GM12878 (cell line): ENCODE data around the gene IL1RAP. TPM values are rescaled to one million over a fixed set of nuclear protein-coding genes. Genes with fewer than 3 reads are reported as not detected.
"Not testable (repeated sequence)": the region's sequence is repeated elsewhere in the genome, so short reads cannot be mapped to it uniquely, and the experiment has no call there.

Source experiments
- ATAC-seq: fragments of 200-7000 bp; cut with Tn5 transposase; 3 replicates; pipeline ENCODE4 v1.9.1; 2020; ENCODE audit warnings: mild to moderate bottlenecking, moderate library complexity
- BruUV-seq: library from RNA; stranded (reverse); fragments of 400-500 nt; replicated peaks from 2 replicates; lab custom pipeline; 2021; lab: Mats Ljungman, UMichigan
- CTCF ChIA-PET: fragments of 300-600 bp; sonication (Branson Sonifier 250); formaldehyde crosslinking; extraction: SDS; loops from one replicate; lab custom pipeline; 2021; ENCODE audit warnings: inconsistent platforms; lab: Yijun Ruan, JAX
- POLR2A ChIA-PET: fragments of 350-600 bp; formaldehyde crosslinking; extraction: SDS; loops from one replicate; lab custom pipeline; 2021; ENCODE audit warnings: inconsistent platforms; lab: Charles Lee
- RAD21 ChIA-PET: fragments of 300-600 bp; sonication (Branson Sonifier 250); formaldehyde crosslinking; loops from one replicate; lab custom pipeline; 2023; ENCODE audit warnings: antibody characterized with exemption; ENCODE audit not compliant: unreplicated experiment; lab: Charles Lee
- SMC1A ChIA-PET: fragments of 300-600 bp; sonication (Branson Sonifier 250); formaldehyde crosslinking; loops from one replicate; lab custom pipeline; 2023; ENCODE audit not compliant: unreplicated experiment, uncharacterized antibody; lab: Charles Lee
- DNase-seq: peaks from one replicate; pipeline ENCODE4 v3.0.0-alpha.2; 2011; ENCODE audit warnings: low read depth, low spot score
- FAIRE-seq: peaks from 3 replicates; lab custom pipeline; 2011; peaks lifted over from hg19 to GRCh38; lab: Jason Lieb, UNC
- H2AFZ ChIP-seq: 2 replicates; pipeline ENCODE4 v1.6.0; 2011; ENCODE audit warnings: low read depth, low read length, control low read depth; ENCODE audit not compliant: control insufficient read depth
- H3K27ac ChIP-seq: 2 replicates; pipeline ENCODE4 v1.5.1; 2011; ENCODE audit warnings: control low read depth; ENCODE audit not compliant: control insufficient read depth, insufficient read depth
- H3K27me3 ChIP-seq, 2 experiments: replicated peaks in 1 of 2; 2 replicates each; pipeline versions ENCODE4 v1.6.0 to v1.6.1; 2011; ENCODE audit warnings: low read length in 1 of 2; ENCODE audit not compliant: control insufficient read depth in 2 of 2, insufficient read depth in 2 of 2
- H3K36me3 ChIP-seq, 2 experiments: 2 replicates each; pipeline ENCODE4 v1.5.1; 2011; ENCODE audit warnings: low read length in 1 of 2; ENCODE audit not compliant: control insufficient read depth in 2 of 2, insufficient read depth in 2 of 2
- H3K4me1 ChIP-seq: 2 replicates; pipeline ENCODE4 v1.6.1; 2011; ENCODE audit warnings: mild to moderate bottlenecking, low read length, moderate library complexity, mixed read lengths; ENCODE audit not compliant: control insufficient read depth, insufficient read depth
- H3K4me2 ChIP-seq: 2 replicates; pipeline ENCODE4 v1.6.0; 2011; ENCODE audit warnings: control low read depth; ENCODE audit not compliant: control insufficient read depth, insufficient read depth
- H3K4me3 ChIP-seq: fragments of 200-600 bp; sonication (generic); 2 replicates; pipeline ENCODE4 v1.5.1; 2016
- H3K79me2 ChIP-seq: 2 replicates; pipeline ENCODE4 v1.6.0; 2011; ENCODE audit warnings: low read length; ENCODE audit not compliant: control insufficient read depth, insufficient read depth
- H3K9ac ChIP-seq: 2 replicates; pipeline ENCODE4 v1.8.0; 2011; ENCODE audit warnings: low read length, control low read depth, mixed read lengths; ENCODE audit not compliant: control insufficient read depth, insufficient read depth
- H3K9me3 ChIP-seq: replicated peaks from 3 replicates; pipeline ENCODE4 v1.5.1; 2011; ENCODE audit warnings: mild to moderate bottlenecking, low read length; ENCODE audit not compliant: control insufficient read depth, insufficient read depth
- H4K20me1 ChIP-seq: 2 replicates; pipeline ENCODE4 v1.6.0; 2011; ENCODE audit not compliant: control insufficient read depth, insufficient read depth
- NFYB ChIP-seq: IDR thresholded peaks from 2 replicates; pipeline ENCODE4 v1.6.1; 2011; ENCODE audit warnings: low read depth, mild to moderate bottlenecking, low read length, improper control_type of control experiment, moderate library complexity; ENCODE audit not compliant: insufficient read depth
- WGBS: methylation state at CpG from one replicate; pipeline ENCODE4 v1.1.6; 2016; ENCODE audit warnings: low lambda C conversion rate; ENCODE audit not compliant: insufficient replicate concordance, insufficient coverage; ENCODE audit errors: missing lambda C conversion rate; 5-methylcytosine and 5-hydroxymethylcytosine counted together
- in situ Hi-C: fragments of 300-500 bp; cut with MboI; formaldehyde crosslinking; loops from 9 replicates; pipeline ENCODE4 v1.14.3; 2018; ENCODE audit warnings: mixed read lengths
- intact Hi-C: fragments of 100-400 bp; cut with micrococcal nuclease; formaldehyde crosslinking; loops from one replicate; pipeline ENCODE4 v1.14.2; 2022; ENCODE audit not compliant: unreplicated experiment
- polyA plus RNA-seq, 11 experiments: library from polyadenylated mRNA; depleted of rRNA in 4 of 11; unstranded in 6 of 11; stranded (reverse) in 5 of 11; fragments of >200 nt; fragmentation: Nextera tagmentation in 4 of 11; fragmentation: Illumina TruSeq in 1 of 11; extraction: Ambion mirVana in 4 of 11; extraction: Trizol in 1 of 11; gene quantifications; 1 replicate in 1 of 11; 2 replicates in 10 of 11; pipeline versions ENCODE4 v1.2.1 to v1.2.3, GENCODE V29; 2011 to 2016; ENCODE audit warnings: inconsistent platforms in 2 of 11, missing spikeins in 2 of 11, low read depth in 1 of 11
- total RNA-seq, 4 experiments: library from RNA; depleted of rRNA in 3 of 4; stranded (reverse); fragments of >200 nt in 3 of 4; fragmentation: Illumina TruSeq in 1 of 4; extraction: Trizol in 1 of 4; gene quantifications; 2 replicates each; pipeline versions ENCODE4 v1.2.1 to v1.2.3, GENCODE V29; 2013 to 2021
- TF ChIP-seq, protein P1 (sequence below): fragments of 450-650 bp; formaldehyde crosslinking; IDR thresholded peaks from 2 replicates; pipeline ENCODE4 v1.4.0; 2022; ENCODE audit warnings: mild to moderate bottlenecking, moderate library complexity

Gene IL1RAP
- total and polyA plus RNA-seq, 10 of the 15 experiments (the other 5 are each of a cell fraction or from before 2014, with no cell fraction given), result 0.17 to 1.0 (median 0.44) TPM; not detected in 1

DNA sequence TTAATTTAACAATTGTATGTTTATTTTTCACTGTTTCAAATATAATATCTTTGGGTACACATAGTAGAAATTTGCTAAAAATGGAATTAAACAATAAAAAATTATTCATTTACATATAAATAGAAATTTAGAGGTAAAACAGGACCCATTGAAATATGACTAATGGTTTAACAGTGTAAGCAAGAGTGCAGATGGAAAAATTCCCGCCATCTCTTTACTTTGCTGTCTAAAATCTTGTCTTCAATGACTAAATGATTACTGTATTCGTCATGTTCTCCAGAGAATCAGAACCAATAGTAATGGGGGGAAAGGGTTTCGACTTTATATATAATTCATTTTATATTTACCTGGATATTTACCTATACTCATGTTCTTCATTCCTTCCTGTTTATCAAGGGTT, 163.1 kb downstream of the IL1RAP start (continued):
- TF ChIP-seq, protein P1, sequence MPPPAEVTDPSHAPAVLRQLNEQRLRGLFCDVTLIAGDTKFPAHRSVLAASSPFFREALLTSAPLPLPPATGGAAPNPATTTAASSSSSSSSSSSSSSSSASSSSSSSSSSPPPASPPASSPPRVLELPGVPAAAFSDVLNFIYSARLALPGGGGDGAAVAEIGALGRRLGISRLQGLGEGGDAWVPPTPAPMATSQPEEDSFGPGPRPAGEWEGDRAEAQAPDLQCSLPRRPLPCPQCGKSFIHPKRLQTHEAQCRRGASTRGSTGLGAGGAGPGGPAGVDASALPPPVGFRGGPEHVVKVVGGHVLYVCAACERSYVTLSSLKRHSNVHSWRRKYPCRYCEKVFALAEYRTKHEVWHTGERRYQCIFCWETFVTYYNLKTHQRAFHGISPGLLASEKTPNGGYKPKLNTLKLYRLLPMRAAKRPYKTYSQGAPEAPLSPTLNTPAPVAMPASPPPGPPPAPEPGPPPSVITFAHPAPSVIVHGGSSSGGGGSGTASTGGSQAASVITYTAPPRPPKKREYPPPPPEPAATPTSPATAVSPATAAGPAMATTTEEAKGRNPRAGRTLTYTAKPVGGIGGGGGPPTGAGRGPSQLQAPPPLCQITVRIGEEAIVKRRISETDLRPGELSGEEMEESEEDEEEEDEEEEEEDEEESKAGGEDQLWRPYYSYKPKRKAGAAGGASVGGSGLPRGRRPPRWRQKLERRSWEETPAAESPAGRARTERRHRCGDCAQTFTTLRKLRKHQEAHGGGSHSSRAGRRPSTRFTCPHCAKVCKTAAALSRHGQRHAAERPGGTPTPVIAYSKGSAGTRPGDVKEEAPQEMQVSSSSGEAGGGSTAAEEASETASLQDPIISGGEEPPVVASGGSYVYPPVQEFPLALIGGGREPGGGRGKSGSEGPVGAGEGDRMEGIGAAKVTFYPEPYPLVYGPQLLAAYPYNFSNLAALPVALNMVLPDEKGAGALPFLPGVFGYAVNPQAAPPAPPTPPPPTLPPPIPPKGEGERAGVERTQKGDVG (CRISPR knock-in tag), result no peak
- TF ChIP-seq, all 136 proteins: peak for 0

DNA sequence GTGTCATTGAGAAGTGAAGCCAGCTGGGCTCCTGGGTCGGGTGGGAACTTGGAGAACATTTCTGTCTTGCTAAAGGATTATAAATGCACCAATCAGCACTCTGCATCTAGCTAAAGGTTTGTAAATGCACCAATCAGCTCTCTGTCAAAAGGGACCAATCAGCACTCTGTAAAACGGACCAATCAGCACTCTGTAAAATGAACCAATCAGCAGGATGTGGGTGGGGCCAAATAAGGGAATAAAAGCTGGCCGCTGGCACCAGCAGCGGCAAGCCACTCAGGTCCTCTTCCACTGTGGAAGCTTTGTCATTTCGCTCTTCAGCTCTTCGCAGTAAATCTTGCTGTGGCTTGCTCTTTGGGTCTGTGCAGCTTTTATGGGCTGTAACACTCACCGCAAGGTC, 164.0 kb downstream of the IL1RAP start:
- H3K4me3 ChIP-seq, H3K27me3 ChIP-seq, H2AFZ ChIP-seq, BruUV-seq, H3K79me2 ChIP-seq, H3K36me3 ChIP-seq, POLR2A ChIA-PET, H3K4me1 ChIP-seq, H4K20me1 ChIP-seq, SMC1A ChIA-PET, H3K9me3 ChIP-seq, CTCF ChIA-PET, H3K27ac ChIP-seq, ATAC-seq, H3K9ac ChIP-seq, H3K4me2 ChIP-seq, in situ Hi-C loops, intact Hi-C loops, RAD21 ChIA-PET, DNase-seq, FAIRE-seq: not testable (repeated sequence)
- peak; percentile 56 for TF ChIP-seq NFYB
- 66% methylated on average over 7 of the region's 7 CpGs for WGBS
